ENCODE results near the gene TMEM187. TPM values are rescaled to one million over a fixed set of nuclear protein-coding genes. Genes with fewer than 3 reads are reported as not detected.

The TMEM187 gene
- polyA plus RNA-seq, 1 experiment = 8.7 TPM

DNA sequence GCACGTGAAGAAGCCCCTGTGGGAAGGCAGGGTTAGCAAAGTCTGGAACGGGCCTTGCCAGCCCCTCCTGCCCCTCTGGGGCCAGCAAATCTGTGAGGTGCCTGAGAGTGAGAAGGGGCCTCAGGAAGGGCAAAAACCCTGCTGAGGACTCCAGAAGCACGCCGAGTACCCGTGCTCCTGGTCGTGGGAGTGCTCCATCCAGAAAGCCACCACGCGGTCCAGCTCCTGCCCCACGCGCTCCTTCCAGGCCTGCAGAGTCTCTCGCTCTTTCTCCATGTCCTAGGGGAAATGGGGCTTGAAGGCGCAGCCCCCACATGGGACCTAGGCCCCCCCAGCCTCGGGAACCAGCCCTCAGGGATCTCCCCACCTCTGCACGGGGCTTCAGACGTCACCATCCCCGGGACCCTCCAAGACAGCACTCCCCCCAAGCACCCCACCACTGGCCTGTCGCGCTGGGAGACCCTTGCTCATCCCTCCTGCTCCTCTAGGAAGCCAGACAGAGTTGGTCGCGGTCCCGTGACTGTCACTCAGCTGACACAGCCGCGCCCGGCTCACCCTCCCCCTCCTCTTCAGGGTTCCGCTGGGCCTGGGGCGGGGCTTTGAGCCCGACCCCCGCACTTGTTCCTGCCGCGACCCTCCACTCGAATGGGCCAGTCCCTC is 28.3 kb upstream of the TMEM187 start, which contains the start of gene RENBP:
Gene RENBP, minus strand, starts transcription at position 504 of the 660 bp plus-strand sequence. Its CDS starts 33 bp downstream, at position 471.
- no peak for DNase-seq (ENCODE audit: low read depth)
- CTCF ChIA-PET = interaction anchor here (0.5 to 1.9 kb wide), 3 partner anchors 180 to 405 kb away, joined by 3 to 9 read pairs (median 7); partner anchors contain the start of gene PLXNB3
- Histone ChIP-seq H3K36me3 (ENCODE audit: control insufficient read depth, insufficient read depth, low read length) (peaks cover 2% of the 10 kb centered on the region; the same call in 1 of the 2 replicates), H3K4me3 (ENCODE audit: low read depth, low read length) (no peak within 1 kb of the TSS), H3K27me3 (ENCODE audit: control insufficient read depth, insufficient read depth, low read length) (no peaks in the 10 kb centered on the region)
- POLR2A ChIA-PET = no interaction called here
- TF ChIP-seq, protein P1, sequence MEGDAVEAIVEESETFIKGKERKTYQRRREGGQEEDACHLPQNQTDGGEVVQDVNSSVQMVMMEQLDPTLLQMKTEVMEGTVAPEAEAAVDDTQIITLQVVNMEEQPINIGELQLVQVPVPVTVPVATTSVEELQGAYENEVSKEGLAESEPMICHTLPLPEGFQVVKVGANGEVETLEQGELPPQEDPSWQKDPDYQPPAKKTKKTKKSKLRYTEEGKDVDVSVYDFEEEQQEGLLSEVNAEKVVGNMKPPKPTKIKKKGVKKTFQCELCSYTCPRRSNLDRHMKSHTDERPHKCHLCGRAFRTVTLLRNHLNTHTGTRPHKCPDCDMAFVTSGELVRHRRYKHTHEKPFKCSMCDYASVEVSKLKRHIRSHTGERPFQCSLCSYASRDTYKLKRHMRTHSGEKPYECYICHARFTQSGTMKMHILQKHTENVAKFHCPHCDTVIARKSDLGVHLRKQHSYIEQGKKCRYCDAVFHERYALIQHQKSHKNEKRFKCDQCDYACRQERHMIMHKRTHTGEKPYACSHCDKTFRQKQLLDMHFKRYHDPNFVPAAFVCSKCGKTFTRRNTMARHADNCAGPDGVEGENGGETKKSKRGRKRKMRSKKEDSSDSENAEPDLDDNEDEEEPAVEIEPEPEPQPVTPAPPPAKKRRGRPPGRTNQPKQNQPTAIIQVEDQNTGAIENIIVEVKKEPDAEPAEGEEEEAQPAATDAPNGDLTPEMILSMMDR (IDR thresholded peaks at IDR 0.05; ENCODE audit: insufficient read depth, low read depth, low read length) = no peak

DNA sequence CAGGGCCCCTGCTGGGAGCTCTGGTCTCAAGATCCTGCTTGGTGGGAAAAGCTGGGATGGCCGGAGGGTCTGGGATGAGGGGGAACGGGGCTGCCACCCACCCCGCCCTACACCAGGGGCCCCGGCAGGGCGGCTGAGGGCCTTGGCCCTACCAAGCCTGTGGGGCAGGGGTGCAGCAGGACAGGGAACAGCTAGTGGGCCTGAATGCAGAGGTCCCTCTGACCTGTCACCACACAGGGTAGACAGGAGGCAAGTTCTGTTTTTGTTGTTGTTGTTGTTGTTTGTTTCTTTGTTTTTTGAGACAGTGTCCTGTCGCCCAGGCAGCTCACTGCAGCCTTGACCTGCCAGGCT is 27.8 kb upstream of the TMEM187 start:
- Histone ChIP-seq H3K27me3 (ENCODE audit: control insufficient read depth, insufficient read depth, low read length) (no peaks in the 10 kb centered on the region), H3K36me3 (ENCODE audit: control insufficient read depth, insufficient read depth, low read length) (peaks cover 6% of the 10 kb centered on the region; the same call in 1 of the 2 replicates), H3K4me3 (ENCODE audit: low read depth, low read length) (no peak overlapping the region)
- ChIA-PET CTCF (interaction anchor here (0.5 to 1.9 kb wide), 3 partner anchors 180 to 406 kb away, joined by 3 to 9 read pairs (median 7); partner anchors contain the start of gene PLXNB3), POLR2A (interaction anchor here (0.6 kb wide), 1 partner anchor 74 kb away, joined by 6 read pairs; no protein-coding TSS in a partner anchor)
- TF ChIP-seq, protein P1 (IDR thresholded peaks at IDR 0.05; ENCODE audit: insufficient read depth, low read depth, low read length) = no peak
- no peak for DNase-seq (ENCODE audit: low read depth)

DNA sequence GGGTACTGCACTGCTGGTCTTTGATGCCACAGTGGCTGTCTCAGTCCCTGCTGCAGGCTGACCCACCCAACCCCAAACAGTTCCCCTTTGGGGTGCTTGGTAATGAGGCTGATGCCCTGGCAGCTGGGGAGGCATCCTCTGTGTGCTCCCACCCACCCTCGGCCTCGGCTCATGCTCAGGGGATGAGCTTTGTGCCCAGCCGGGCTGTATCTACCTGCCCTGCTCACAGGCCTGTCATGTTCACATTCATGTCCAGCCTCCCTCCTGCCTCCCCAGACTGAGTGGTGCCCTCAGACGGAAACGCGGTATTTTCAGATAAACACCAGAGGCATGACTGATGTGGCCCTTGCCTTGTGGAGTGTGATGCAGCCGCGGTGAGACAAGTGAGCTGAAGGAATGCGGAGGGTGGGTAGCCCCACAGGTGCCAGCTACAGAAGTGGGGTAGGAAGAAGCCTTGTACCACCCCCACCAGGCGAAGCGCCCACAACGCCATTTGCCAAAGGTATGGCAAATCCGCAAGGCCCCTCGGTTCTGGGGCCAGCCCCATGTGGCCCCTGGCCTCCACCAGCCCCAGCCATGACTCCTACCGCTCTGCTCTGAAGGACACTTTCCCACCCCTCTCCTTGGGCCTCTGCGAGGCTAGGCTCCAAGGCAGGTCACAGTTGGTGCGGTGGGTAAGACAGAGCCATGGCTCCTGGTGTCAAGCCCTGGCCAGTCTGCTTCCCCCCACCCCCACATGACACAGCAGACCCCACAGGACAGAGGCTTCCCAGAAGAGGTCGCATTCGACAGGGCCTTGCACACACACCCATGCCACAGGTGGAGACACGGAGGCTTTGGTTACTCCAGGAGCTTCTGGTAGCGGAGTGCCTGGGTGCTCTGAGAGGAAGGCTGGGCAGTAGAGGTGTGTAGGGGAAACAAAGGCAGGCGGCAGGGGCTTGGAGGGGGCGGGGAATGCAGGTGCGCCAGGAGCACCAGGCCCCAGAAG is 26.3 kb upstream of the TMEM187 start:
- Histone ChIP-seq H3K4me3 (ENCODE audit: low read depth, low read length) (no peak overlapping the region), H3K27me3 (ENCODE audit: control insufficient read depth, insufficient read depth, low read length) (no peaks in the 10 kb centered on the region), H3K36me3 (ENCODE audit: control insufficient read depth, insufficient read depth, low read length) (peaks cover 12% of the 10 kb centered on the region)
- CTCF ChIA-PET = interaction anchor here (1.0 to 3.3 kb wide), 11 partner anchors 12 to 192 kb away, joined by 3 to 23 read pairs (median 7); partner anchors contain the start of genes ARHGAP4, NAA10 and PLXNB3
- POLR2A ChIA-PET = no interaction called here
- DNase-seq (ENCODE audit: low read depth) = no peak
- TF ChIP-seq, protein P1 (IDR thresholded peaks at IDR 0.05; ENCODE audit: insufficient read depth, low read depth, low read length) = no peak

DNA sequence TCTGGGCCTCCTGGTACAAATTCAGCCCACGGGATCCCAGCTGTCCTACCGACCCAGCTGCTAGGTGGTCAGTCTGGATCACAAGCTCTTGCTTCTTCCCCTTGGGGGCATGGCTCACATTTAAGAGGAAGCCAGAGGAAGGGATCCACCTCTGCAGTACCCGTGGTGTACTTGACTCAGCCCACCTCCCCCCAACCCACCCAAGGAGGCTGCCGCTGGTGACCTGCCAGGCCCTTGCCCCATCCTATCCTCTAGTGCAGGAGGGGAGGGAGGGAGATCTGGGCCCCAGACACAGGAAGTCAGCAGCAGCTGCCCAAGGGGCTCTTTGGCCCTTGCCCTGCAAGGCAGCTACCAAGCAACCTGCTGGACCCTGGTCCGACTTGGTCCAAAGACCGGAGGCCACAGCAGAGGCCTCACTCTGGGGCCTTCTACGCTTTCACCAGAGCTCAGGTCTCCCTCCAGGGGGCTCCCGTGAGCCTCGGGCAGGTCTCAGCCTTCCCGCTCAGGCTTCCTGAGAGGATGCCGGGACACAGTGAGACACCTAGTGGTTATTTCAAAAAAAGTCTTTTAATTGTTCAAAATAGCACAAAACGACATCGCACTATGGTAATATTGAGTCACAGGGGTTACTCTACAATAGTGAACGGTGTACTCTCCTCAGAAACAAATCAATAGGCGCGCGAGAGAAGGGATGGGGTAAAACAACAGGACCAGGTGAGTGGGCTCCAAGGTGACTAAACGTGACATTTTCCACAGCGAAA is 25.4 kb upstream of the TMEM187 start:
- TF ChIP-seq, protein P1 (IDR thresholded peaks at IDR 0.05; ENCODE audit: insufficient read depth, low read depth, low read length) = peak; percentile 89
- no peak for DNase-seq (ENCODE audit: low read depth)
- H3K36me3 ChIP-seq (ENCODE audit: control insufficient read depth, insufficient read depth, low read length) = peaks cover 19% of the 10 kb centered on the region
- no peak overlapping the region for H3K4me3 ChIP-seq (ENCODE audit: low read depth, low read length)
- no peaks in the 10 kb centered on the region for H3K27me3 ChIP-seq (ENCODE audit: control insufficient read depth, insufficient read depth, low read length)
- ChIA-PET CTCF (interaction anchor here (0.8 to 3.3 kb wide), 13 partner anchors 11 to 193 kb away, joined by 3 to 23 read pairs (median 7); partner anchors contain the start of genes ARHGAP4, NAA10 and PLXNB3), POLR2A (interaction anchor here (0.5 kb wide), 1 partner anchor 167 kb away, joined by 4 read pairs; the partner anchor contains the start of gene SRPK3)
